HepG2 (cell line): ENCODE data around the gene ADGRG1. TPM values are rescaled to one million over a fixed set of nuclear protein-coding genes. Genes with fewer than 3 reads are reported as not detected.

Experiments used
- ATAC-seq: fragments of 200-7000 bp; cut with Tn5 transposase; 3 replicates; pipeline ENCODE4 v1.9.1; 2020; ENCODE audit warnings: mild to moderate bottlenecking, moderate library complexity
- BruUV-seq: library from RNA; stranded (reverse); fragments of 400-500 nt; replicated peaks from 2 replicates; lab custom pipeline; 2021; lab: Mats Ljungman, UMichigan
- CTCF ChIA-PET: fragments of 300-600 bp; formaldehyde crosslinking; extraction: SDS; loops from one replicate; lab custom pipeline; 2021; ENCODE audit warnings: low total read pairs, inconsistent platforms, low intra/inter-chr PET ratio; lab: Yijun Ruan, JAX
- POLR2A ChIA-PET: fragments of 350-600 bp; sonication (Branson Sonifier 250); formaldehyde crosslinking; loops from one replicate; lab custom pipeline; 2020; ENCODE audit warnings: antibody characterized with exemption, inconsistent platforms; lab: Yijun Ruan, JAX
- DNase-seq: peaks from one replicate; pipeline ENCODE4 v3.0.0-alpha.2; 2015; ENCODE audit warnings: low spot score
- FAIRE-seq: peaks from 3 replicates; lab custom pipeline; 2011; peaks lifted over from hg19 to GRCh38; lab: Jason Lieb, UNC
- H2AFZ ChIP-seq: one replicate; pipeline ENCODE4 v1.6.1; 2011; ENCODE audit warnings: low read length, inconsistent platforms
- H3K27ac ChIP-seq: fragments of 300-600 bp; 3 replicates; pipeline ENCODE4 v1.8.0; 2011; ENCODE audit warnings: mixed run types, mild to moderate bottlenecking, mixed read lengths, low read length, inconsistent platforms; ENCODE audit not compliant: insufficient read depth; ENCODE audit errors: extremely low read length
- H3K27me3 ChIP-seq, 2 experiments: fragments of 200-600 bp in 1 of 2; 2 replicates in 1 of 2; 3 replicates in 1 of 2; pipeline versions ENCODE4 v1.6.0 to v1.8.0; 2011; ENCODE audit warnings: low read length in 2 of 2, mild to moderate bottlenecking in 2 of 2, moderate library complexity in 2 of 2, inconsistent platforms in 1 of 2; ENCODE audit not compliant: insufficient read depth in 2 of 2, control insufficient read depth in 1 of 2
- H3K36me3 ChIP-seq, 2 experiments: fragments of 200-600 bp in 1 of 2; replicated peaks in 1 of 2; 2 replicates in 1 of 2; 3 replicates in 1 of 2; pipeline versions ENCODE4 v1.5.1 to v1.8.0; 2011; ENCODE audit warnings: low read length in 2 of 2, inconsistent platforms in 1 of 2; ENCODE audit not compliant: insufficient read depth in 2 of 2, control insufficient read depth in 1 of 2
- H3K4me1 ChIP-seq: 2 replicates; pipeline ENCODE4 v1.5.1; 2012; ENCODE audit warnings: low read length, inconsistent platforms; ENCODE audit not compliant: insufficient read depth
- H3K4me2 ChIP-seq: 2 replicates; pipeline ENCODE4 v1.6.0; 2011; ENCODE audit warnings: low read depth, low read length, inconsistent platforms
- H3K4me3 ChIP-seq, 3 experiments: fragments of 200-600 bp in 1 of 3; sonication (generic), shearing (Covaris generic) in 1 of 3; replicated peaks in 1 of 3; 2 replicates each; pipeline ENCODE4 v1.5.1; 2011 to 2016; ENCODE audit warnings: low read length in 3 of 3, inconsistent platforms in 2 of 3, low read depth in 2 of 3, mild to moderate bottlenecking in 2 of 3, control low read depth in 1 of 3, mixed read lengths in 1 of 3; ENCODE audit not compliant: insufficient read depth in 1 of 3
- H3K79me2 ChIP-seq: one replicate; pipeline ENCODE4 v1.6.1; 2011; ENCODE audit warnings: low read length, inconsistent platforms; ENCODE audit not compliant: insufficient read depth
- H3K9ac ChIP-seq: 2 replicates; pipeline ENCODE4 v1.6.0; 2011; ENCODE audit warnings: mild to moderate bottlenecking, low read depth, low read length, inconsistent platforms; ENCODE audit not compliant: insufficient read depth
- H3K9me3 ChIP-seq: 2 replicates; pipeline ENCODE4 v1.5.1; 2012; ENCODE audit warnings: mild to moderate bottlenecking, low read length
- H4K20me1 ChIP-seq: 2 replicates; pipeline ENCODE4 v1.6.0; 2011; ENCODE audit warnings: inconsistent platforms, mild to moderate bottlenecking, low read length, moderate library complexity; ENCODE audit not compliant: insufficient read depth
- SOX6 ChIP-seq, 2 experiments: fragments of 450-650 bp in 1 of 2; sonication (generic) in 1 of 2; formaldehyde crosslinking in 1 of 2; IDR thresholded peaks; 2 replicates each; pipeline versions ENCODE4 v1.4.0 to v1.6.1; 2017 to 2020; ENCODE audit warnings: antibody characterized with exemption in 1 of 2, mild to moderate bottlenecking in 1 of 2, missing genetic modification reagents in 1 of 2
- SUZ12 ChIP-seq: fragments of 150-350 bp; IDR thresholded peaks from 2 replicates; pipeline ENCODE4 v1.6.1; 2014; ENCODE audit warnings: low read depth, low read length
- ZFP36 ChIP-seq: fragments of 150-350 bp; IDR thresholded peaks from 2 replicates; pipeline ENCODE4 v1.6.1; 2018; ENCODE audit warnings: borderline replicate concordance, low read length, low read depth; ENCODE audit not compliant: partially characterized antibody
- ZNF121 ChIP-seq: sonication (generic); formaldehyde crosslinking; IDR thresholded peaks from 2 replicates; pipeline ENCODE4 v1.5.0; 2020; ENCODE audit warnings: mild to moderate bottlenecking, missing genetic modification reagents
- ZNF576 ChIP-seq: sonication (generic); formaldehyde crosslinking; IDR thresholded peaks from 2 replicates; pipeline ENCODE4 v1.4.0; 2020; ENCODE audit warnings: mild to moderate bottlenecking, missing genetic modification reagents
- ZNF749 ChIP-seq: sonication (generic); formaldehyde crosslinking; IDR thresholded peaks from 2 replicates; pipeline ENCODE4 v1.8.0; 2022; ENCODE audit warnings: mild to moderate bottlenecking, missing genetic modification reagents, moderate library complexity, borderline replicate concordance
- WGBS: methylation state at CpG from one replicate; pipeline ENCODE4 v1.1.6; 2017; ENCODE audit warnings: low lambda C conversion rate; 5-methylcytosine and 5-hydroxymethylcytosine counted together
- in situ Hi-C: cut with HindIII; loops from 2 replicates; pipeline ENCODE4 v1.10.0; 2017; ENCODE audit warnings: low pct_unique_long_range_greater_than_20kb; ENCODE audit not compliant: extremely low pct_ligation_motif_present
- intact Hi-C: fragments of 100-400 bp; cut with micrococcal nuclease; formaldehyde crosslinking; loops from one replicate; pipeline ENCODE4 v1.10.0; 2022; ENCODE audit not compliant: unreplicated experiment
- polyA plus RNA-seq, 8 experiments: library from polyadenylated mRNA; depleted of rRNA in 3 of 8; stranded (reverse) in 7 of 8; unstranded in 1 of 8; fragments of >200 nt; fragmentation: Illumina TruSeq in 4 of 8; extraction: Trizol in 4 of 8; gene quantifications; 2 replicates each; pipeline versions ENCODE4 v1.2.1 to v1.2.3, GENCODE V29; 2011 to 2016; ENCODE audit warnings: low read depth in 4 of 8, missing spikeins in 1 of 8, mixed read lengths in 1 of 8; ENCODE audit not compliant: insufficient read depth in 1 of 8
- total RNA-seq, 5 experiments: library from RNA; depleted of rRNA; stranded (reverse); fragments of >200 nt; fragmentation: Illumina TruSeq; extraction: Trizol; gene quantifications; 2 replicates each; pipeline ENCODE4 v1.2.3, GENCODE V29; 2016; ENCODE audit warnings: low read depth in 1 of 5
- TF ChIP-seq, protein P1 (sequence below): fragments of 450-650 bp; IDR thresholded peaks from 2 replicates; pipeline ENCODE4 v1.6.1; 2016
- TF ChIP-seq, protein P2 (sequence below): sonication (generic); formaldehyde crosslinking; IDR thresholded peaks from 2 replicates; pipeline ENCODE4 v1.4.0; 2020; ENCODE audit warnings: mild to moderate bottlenecking, missing genetic modification reagents

Gene ADGRG1
- total and polyA plus RNA-seq, 2 of the 13 experiments (the other 11 are each of a cell fraction or from before 2014, with no cell fraction given), result 2.7 to 5.9 TPM

DNA sequence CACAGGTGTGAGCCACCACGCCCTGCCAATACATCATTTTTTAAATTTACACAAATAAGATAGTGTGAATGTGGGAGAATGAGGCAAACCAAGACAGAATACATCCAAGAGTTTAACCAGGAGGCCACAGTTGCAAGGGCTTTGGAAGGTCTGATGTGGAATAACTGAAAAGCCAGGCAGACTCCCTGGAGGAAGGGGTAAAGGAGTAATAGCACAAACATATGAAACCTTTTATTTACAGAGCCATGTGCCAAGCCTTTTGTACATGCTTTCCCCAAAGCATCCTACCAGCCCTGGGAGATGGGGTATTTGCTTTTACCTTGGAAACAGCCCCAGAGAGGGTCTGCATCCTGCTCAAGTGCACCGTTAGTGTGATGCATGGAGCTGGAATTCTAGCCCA is 44.4 kb downstream of the ADGRG1 start:
- intact Hi-C loops, result no loop called here
- 91% methylated on average over 2 of the region's 2 CpGs for WGBS
- DNase-seq (no peak), ATAC-seq (no peak), FAIRE-seq (no peak)
- H2AFZ ChIP-seq, result no peak overlapping the region
- no peaks in the 10 kb centered on the region for H3K79me2 ChIP-seq
- POLR2A ChIA-PET, result interaction anchor here (0.7 kb wide), 1 partner anchor 31 kb away, joined by 3 read pairs; no protein-coding TSS in a partner anchor
- BruUV-seq, result no TSS peak
- H3K9ac ChIP-seq, result no peak overlapping the region
- H3K27ac ChIP-seq, result no peak overlapping the region
- in situ Hi-C loops, result no loop called here
- no peaks in the 10 kb centered on the region for H3K36me3 ChIP-seq
- TF ChIP-seq, protein P1, sequence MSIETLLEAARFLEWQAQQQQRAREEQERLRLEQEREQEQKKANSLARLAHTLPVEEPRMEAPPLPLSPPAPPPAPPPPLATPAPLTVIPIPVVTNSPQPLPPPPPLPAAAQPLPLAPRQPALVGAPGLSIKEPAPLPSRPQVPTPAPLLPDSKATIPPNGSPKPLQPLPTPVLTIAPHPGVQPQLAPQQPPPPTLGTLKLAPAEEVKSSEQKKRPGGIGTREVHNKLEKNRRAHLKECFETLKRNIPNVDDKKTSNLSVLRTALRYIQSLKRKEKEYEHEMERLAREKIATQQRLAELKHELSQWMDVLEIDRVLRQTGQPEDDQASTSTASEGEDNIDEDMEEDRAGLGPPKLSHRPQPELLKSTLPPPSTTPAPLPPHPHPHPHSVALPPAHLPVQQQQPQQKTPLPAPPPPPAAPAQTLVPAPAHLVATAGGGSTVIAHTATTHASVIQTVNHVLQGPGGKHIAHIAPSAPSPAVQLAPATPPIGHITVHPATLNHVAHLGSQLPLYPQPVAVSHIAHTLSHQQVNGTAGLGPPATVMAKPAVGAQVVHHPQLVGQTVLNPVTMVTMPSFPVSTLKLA, result peak; percentile 32; the same call in 1 of the 2 replicates
- no peak for TF ChIP-seq ZNF576 (CRISPR knock-in tag)
- no peak for TF ChIP-seq SOX6 (IDR thresholded peaks at IDR 0.05)
- TF ChIP-seq SOX6 (CRISPR knock-in tag; IDR thresholded peaks at IDR 0.05), result no peak
- no peak for TF ChIP-seq SUZ12
- no peak for TF ChIP-seq ZNF749 (CRISPR knock-in tag)
- peak; percentile 18 for TF ChIP-seq ZFP36
- TF ChIP-seq ZNF121, result no peak
- TF ChIP-seq, protein P2, sequence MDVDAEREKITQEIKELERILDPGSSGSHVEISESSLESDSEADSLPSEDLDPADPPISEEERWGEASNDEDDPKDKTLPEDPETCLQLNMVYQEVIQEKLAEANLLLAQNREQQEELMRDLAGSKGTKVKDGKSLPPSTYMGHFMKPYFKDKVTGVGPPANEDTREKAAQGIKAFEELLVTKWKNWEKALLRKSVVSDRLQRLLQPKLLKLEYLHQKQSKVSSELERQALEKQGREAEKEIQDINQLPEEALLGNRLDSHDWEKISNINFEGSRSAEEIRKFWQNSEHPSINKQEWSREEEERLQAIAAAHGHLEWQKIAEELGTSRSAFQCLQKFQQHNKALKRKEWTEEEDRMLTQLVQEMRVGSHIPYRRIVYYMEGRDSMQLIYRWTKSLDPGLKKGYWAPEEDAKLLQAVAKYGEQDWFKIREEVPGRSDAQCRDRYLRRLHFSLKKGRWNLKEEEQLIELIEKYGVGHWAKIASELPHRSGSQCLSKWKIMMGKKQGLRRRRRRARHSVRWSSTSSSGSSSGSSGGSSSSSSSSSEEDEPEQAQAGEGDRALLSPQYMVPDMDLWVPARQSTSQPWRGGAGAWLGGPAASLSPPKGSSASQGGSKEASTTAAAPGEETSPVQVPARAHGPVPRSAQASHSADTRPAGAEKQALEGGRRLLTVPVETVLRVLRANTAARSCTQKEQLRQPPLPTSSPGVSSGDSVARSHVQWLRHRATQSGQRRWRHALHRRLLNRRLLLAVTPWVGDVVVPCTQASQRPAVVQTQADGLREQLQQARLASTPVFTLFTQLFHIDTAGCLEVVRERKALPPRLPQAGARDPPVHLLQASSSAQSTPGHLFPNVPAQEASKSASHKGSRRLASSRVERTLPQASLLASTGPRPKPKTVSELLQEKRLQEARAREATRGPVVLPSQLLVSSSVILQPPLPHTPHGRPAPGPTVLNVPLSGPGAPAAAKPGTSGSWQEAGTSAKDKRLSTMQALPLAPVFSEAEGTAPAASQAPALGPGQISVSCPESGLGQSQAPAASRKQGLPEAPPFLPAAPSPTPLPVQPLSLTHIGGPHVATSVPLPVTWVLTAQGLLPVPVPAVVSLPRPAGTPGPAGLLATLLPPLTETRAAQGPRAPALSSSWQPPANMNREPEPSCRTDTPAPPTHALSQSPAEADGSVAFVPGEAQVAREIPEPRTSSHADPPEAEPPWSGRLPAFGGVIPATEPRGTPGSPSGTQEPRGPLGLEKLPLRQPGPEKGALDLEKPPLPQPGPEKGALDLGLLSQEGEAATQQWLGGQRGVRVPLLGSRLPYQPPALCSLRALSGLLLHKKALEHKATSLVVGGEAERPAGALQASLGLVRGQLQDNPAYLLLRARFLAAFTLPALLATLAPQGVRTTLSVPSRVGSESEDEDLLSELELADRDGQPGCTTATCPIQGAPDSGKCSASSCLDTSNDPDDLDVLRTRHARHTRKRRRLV (CRISPR knock-in tag), result no peak
- no peaks in the 10 kb centered on the region for H4K20me1 ChIP-seq
- H3K4me2 ChIP-seq, result no peak overlapping the region
- CTCF ChIA-PET, result no interaction called here
- H3K9me3 ChIP-seq, result no peaks in the 10 kb centered on the region
- peaks cover 64% of the 10 kb centered on the region for H3K4me1 ChIP-seq
- H3K4me3 ChIP-seq, result no peak overlapping the region
- H3K27me3 ChIP-seq, result no peaks in the 10 kb centered on the region
